IMR-90 (cell line): Measurements from ENCODE around the gene LRPAP1. TPM values are rescaled to one million over a fixed set of nuclear protein-coding genes. Genes with fewer than 3 reads are reported as not detected.
"Not testable (repeated sequence)": the region's sequence is repeated elsewhere in the genome, so short reads cannot be mapped to it uniquely, and the experiment has no call there.

Experiments used
- ATAC-seq: fragments of 200-7000 bp; cut with Tn5 transposase; 2 replicates; pipeline ENCODE4 v1.9.1; 2020; ENCODE audit warnings: low read depth, mild to moderate bottlenecking, moderate library complexity
- BruUV-seq: library from RNA; stranded (reverse); fragments of 400-500 nt; replicated peaks from 2 replicates; lab custom pipeline; 2021; lab: Mats Ljungman, UMichigan
- CTCF ChIA-PET: fragments of 300-600 bp; formaldehyde crosslinking; extraction: SDS; loops from one replicate; lab custom pipeline; 2021; ENCODE audit warnings: antibody characterized with exemption; lab: Yijun Ruan, JAX
- POLR2A ChIA-PET: fragments of 300-600 bp; sonication (Branson Sonifier 250); formaldehyde crosslinking; loops from one replicate; lab custom pipeline; 2022; ENCODE audit warnings: antibody characterized with exemption; ENCODE audit not compliant: unreplicated experiment; lab: Charles Lee
- DNase-seq: peaks from one replicate; pipeline ENCODE4 v3.0.0; 2013
- H2AFZ ChIP-seq: replicated peaks from 2 replicates; pipeline ENCODE3; 2013; ENCODE audit warnings: low read length, mild to moderate bottlenecking; ENCODE audit not compliant: poor library complexity
- H2AK5ac ChIP-seq: 2 replicates; pipeline ENCODE4 v1.6.1; 2013; ENCODE audit warnings: low read depth, low read length, inconsistent platforms
- H2AK9ac ChIP-seq: replicated peaks from 2 replicates; pipeline ENCODE3; 2013; ENCODE audit warnings: mild to moderate bottlenecking, low read depth, low read length, moderate library complexity; ENCODE audit not compliant: poor library complexity
- H2BK120ac ChIP-seq: 2 replicates; pipeline ENCODE4 v1.6.1; 2013; ENCODE audit warnings: low read depth, low read length, inconsistent platforms
- H2BK15ac ChIP-seq: 3 replicates; pipeline ENCODE4 v1.6.1; 2013; ENCODE audit warnings: low read depth, low read length, inconsistent platforms
- H2BK20ac ChIP-seq: 2 replicates; pipeline ENCODE4 v1.6.1; 2013; ENCODE audit warnings: low read depth, mild to moderate bottlenecking, inconsistent platforms, low read length, moderate library complexity
- H2BK5ac ChIP-seq: 2 replicates; pipeline ENCODE4 v1.6.1; 2013; ENCODE audit warnings: mild to moderate bottlenecking, low read depth, low read length, inconsistent platforms; ENCODE audit not compliant: poor library complexity, severe bottlenecking
- H3K14ac ChIP-seq: replicated peaks from 2 replicates; pipeline ENCODE4 v1.6.1; 2013; ENCODE audit warnings: low read depth, low read length, inconsistent platforms
- H3K18ac ChIP-seq: 2 replicates; pipeline ENCODE4 v1.6.1; 2013; ENCODE audit warnings: low read depth, low read length, control low read depth
- H3K23ac ChIP-seq: 2 replicates; pipeline ENCODE4 v1.6.1; 2013; ENCODE audit warnings: low read depth, low read length, inconsistent platforms
- H3K27ac ChIP-seq: 2 replicates; pipeline ENCODE4 v1.5.1; 2013; ENCODE audit warnings: mild to moderate bottlenecking, control low read depth, low read length; ENCODE audit not compliant: insufficient read depth
- H3K27me3 ChIP-seq: 2 replicates; pipeline ENCODE4 v1.6.1; 2013; ENCODE audit warnings: low read length; ENCODE audit not compliant: control insufficient read depth, insufficient read depth
- H3K36me3 ChIP-seq: 2 replicates; pipeline ENCODE4 v1.6.1; 2013; ENCODE audit warnings: low read length, mixed read lengths; ENCODE audit not compliant: control insufficient read depth, insufficient read depth
- H3K4ac ChIP-seq: 2 replicates; pipeline ENCODE4 v1.6.1; 2013; ENCODE audit warnings: low read depth, low read length, inconsistent platforms
- H3K4me1 ChIP-seq: 2 replicates; pipeline ENCODE4 v1.6.1; 2013; ENCODE audit warnings: low read length, mixed read lengths; ENCODE audit not compliant: control insufficient read depth, insufficient read depth
- H3K4me2 ChIP-seq: 2 replicates; pipeline ENCODE4 v1.6.1; 2013; ENCODE audit warnings: low read depth, mild to moderate bottlenecking, control low read depth, low read length, moderate library complexity
- H3K4me3 ChIP-seq: 2 replicates; pipeline ENCODE4 v1.5.1; 2013; ENCODE audit warnings: low read depth, mild to moderate bottlenecking, control low read depth, low read length, moderate library complexity; ENCODE audit not compliant: insufficient read depth
- H3K56ac ChIP-seq: 2 replicates; pipeline ENCODE4 v1.6.1; 2013; ENCODE audit warnings: low read length, inconsistent platforms; ENCODE audit not compliant: insufficient read depth; ENCODE audit errors: extremely low read depth
- H3K79me1 ChIP-seq, 2 experiments: 2 replicates each; pipeline ENCODE4 v1.6.1; 2013; ENCODE audit warnings: low read length in 2 of 2, inconsistent platforms in 1 of 2, low read depth in 1 of 2
- H3K9ac ChIP-seq: 2 replicates; pipeline ENCODE4 v1.6.1; 2013; ENCODE audit warnings: low read depth, low read length, control low read depth
- H3K9me1 ChIP-seq: 2 replicates; pipeline ENCODE4 v1.6.1; 2013; ENCODE audit warnings: low read length, inconsistent platforms; ENCODE audit not compliant: insufficient read depth
- H3K9me3 ChIP-seq: 2 replicates; pipeline ENCODE4 v1.6.1; 2013; ENCODE audit warnings: low read length; ENCODE audit not compliant: control insufficient read depth, insufficient read depth
- H4K20me1 ChIP-seq: 2 replicates; pipeline ENCODE4 v1.6.1; 2013; ENCODE audit warnings: low read length, inconsistent platforms; ENCODE audit not compliant: insufficient read depth
- H4K5ac ChIP-seq: 2 replicates; pipeline ENCODE4 v1.6.1; 2013; ENCODE audit warnings: mild to moderate bottlenecking, low read depth, low read length, control low read depth
- H4K8ac ChIP-seq, 2 experiments: 2 replicates each; pipeline ENCODE4 v1.6.1; 2013; ENCODE audit warnings: low read depth in 2 of 2, low read length in 2 of 2, control low read depth in 1 of 2, inconsistent platforms in 1 of 2
- H4K91ac ChIP-seq: 2 replicates; pipeline ENCODE4 v1.6.1; 2013; ENCODE audit warnings: low read depth, low read length, inconsistent platforms; ENCODE audit not compliant: insufficient read depth
- WGBS, 2 experiments: methylation state at CpG; one replicate each; pipeline versions ENCODE4 v1.1.5 to v1.1.7; 2013; ENCODE audit warnings: missing lambda C conversion rate in 2 of 2; ENCODE audit not compliant: insufficient read length in 1 of 2; ENCODE audit errors: extremely low coverage in 2 of 2; 5-methylcytosine and 5-hydroxymethylcytosine counted together
- dilution Hi-C: fragments of 300-500 bp; cut with HindIII; formaldehyde crosslinking; loops from one replicate; pipeline ENCODE4 v1.14.3; 2018; ENCODE audit warnings: low sequenced_read_pairs; ENCODE audit not compliant: unreplicated experiment
- in situ Hi-C: fragments of 300-500 bp; cut with MboI; formaldehyde crosslinking; loops from 3 replicates; pipeline ENCODE4 v1.14.3; 2019; ENCODE audit warnings: low sequenced_read_pairs, inconsistent platforms, mixed read lengths
- intact Hi-C: fragments of 100-400 bp; cut with micrococcal nuclease; formaldehyde crosslinking; loops from 2 replicates; pipeline ENCODE4 v1.10.0; 2022
- polyA plus RNA-seq, 3 experiments: library from polyadenylated mRNA; depleted of rRNA; stranded (reverse); fragments of >200 nt; gene quantifications; 2 replicates each; pipeline ENCODE4 v1.2.3, GENCODE V29; 2012; ENCODE audit warnings: low replicate concordance in 1 of 3
- total RNA-seq: library from RNA; depleted of rRNA; stranded (reverse); fragments of >200 nt; gene quantifications from 2 replicates; pipeline ENCODE4 v1.2.3, GENCODE V29; 2012

Gene LRPAP1
- total and polyA plus RNA-seq, 2 of the 4 experiments (the other 2 are of a cell fraction), result 135 to 175 TPM

- in situ Hi-C loops, H3K14ac ChIP-seq, H2AK9ac ChIP-seq, H4K91ac ChIP-seq, H2AFZ ChIP-seq, H4K5ac ChIP-seq, intact Hi-C loops, H3K79me1 ChIP-seq, H3K18ac ChIP-seq, H3K4ac ChIP-seq, DNase-seq, H3K9me1 ChIP-seq, H3K4me2 ChIP-seq, H3K36me3 ChIP-seq, BruUV-seq, H3K4me1 ChIP-seq, H3K27me3 ChIP-seq, H2AK5ac ChIP-seq, dilution Hi-C loops, POLR2A ChIA-PET, H3K23ac ChIP-seq, H3K9me3 ChIP-seq, H4K8ac ChIP-seq, H3K27ac ChIP-seq, CTCF ChIA-PET, ATAC-seq, H2BK20ac ChIP-seq, H2BK5ac ChIP-seq, H2BK120ac ChIP-seq, H3K9ac ChIP-seq, H2BK15ac ChIP-seq, H3K4me3 ChIP-seq, H3K56ac ChIP-seq, H4K20me1 ChIP-seq: not testable (repeated sequence)
- WGBS, 2 experiments, result no CpG with 5 or more reads among the region's 20 CpGs
These were observed 42.1 kb upstream of the LRPAP1 start for GRCh38 chr4:3574346-3574745.
